ENCODE results near the gene INTS14.
A peak's percentile ranks its signal among the peaks of the same experiment; 100 is the strongest.

DNA sequence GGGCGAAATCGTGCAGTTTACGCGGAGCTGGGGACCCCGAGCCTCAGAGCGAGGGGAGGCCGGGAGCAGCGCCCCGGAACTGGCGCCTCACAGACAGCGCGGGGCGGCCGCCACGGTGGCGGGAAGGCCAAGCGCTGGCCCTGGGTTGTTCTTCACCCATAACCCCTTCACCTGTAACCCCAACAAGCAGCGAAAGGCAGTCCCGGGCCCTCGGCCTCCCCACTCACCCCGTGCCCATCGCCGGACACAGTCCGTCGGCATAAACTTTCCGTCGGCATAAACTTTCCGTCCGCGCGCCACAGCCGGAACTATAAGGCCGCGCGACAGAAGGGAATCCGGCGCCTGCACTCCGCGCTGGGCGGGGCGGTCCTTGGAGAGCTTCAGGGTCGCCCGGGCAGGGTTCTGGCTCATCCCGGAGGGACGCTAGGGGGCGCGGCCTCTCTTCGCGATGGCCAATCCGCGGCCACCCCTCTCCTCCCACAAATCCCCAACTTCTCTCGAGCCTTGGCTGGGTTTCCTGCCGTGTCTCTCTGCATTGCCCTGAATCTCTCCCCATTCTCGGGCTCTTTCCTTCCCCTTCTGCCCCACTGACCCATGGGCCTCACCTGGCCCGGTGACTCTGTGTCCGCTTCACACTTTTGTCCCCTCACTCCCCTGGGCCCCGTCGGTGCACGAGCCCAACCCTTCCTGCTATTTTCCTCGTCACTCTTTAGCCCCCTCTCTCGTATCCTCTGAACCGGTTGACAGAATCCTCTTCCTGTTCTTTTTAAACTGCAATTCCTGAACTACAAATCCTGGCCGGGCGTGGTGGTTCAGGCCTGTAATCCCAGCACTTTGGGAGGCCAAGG is at the start of gene INTS14:
- peak; percentile 93 for TF ChIP-seq POLR2A (IDR thresholded peaks at IDR 0.05; ENCODE audit: low read length)
- no peak for TF ChIP-seq GATA1 (IDR thresholded peaks at IDR 0.05; ENCODE audit: low read depth, low read length)
